AG09309 (cell line): Measurements from ENCODE around the gene COMMD6.
A peak's percentile ranks its signal among the peaks of the same experiment; 100 is the strongest.
"Not testable (repeated sequence)": the region's sequence is repeated elsewhere in the genome, so short reads cannot be mapped to it uniquely, and the experiment has no call there.

Experiments used
- DNase-seq: peaks from one replicate; pipeline ENCODE4 v3.0.0-alpha.2; 2010; ENCODE audit warnings: low read depth
- H3K4me3 ChIP-seq: 2 replicates; pipeline ENCODE4 v1.5.1; 2011; ENCODE audit warnings: mild to moderate bottlenecking, low read depth, low read length, moderate library complexity; ENCODE audit not compliant: control insufficient read depth
- TF ChIP-seq, protein P1 (sequence below): IDR thresholded peaks from 2 replicates; pipeline ENCODE4 v1.5.1; 2011; ENCODE audit warnings: mild to moderate bottlenecking, low read depth, low read length, inconsistent platforms; ENCODE audit not compliant: insufficient read depth, control insufficient read depth; ENCODE audit errors: missing control alignments

COMMD6 gene

DNA sequence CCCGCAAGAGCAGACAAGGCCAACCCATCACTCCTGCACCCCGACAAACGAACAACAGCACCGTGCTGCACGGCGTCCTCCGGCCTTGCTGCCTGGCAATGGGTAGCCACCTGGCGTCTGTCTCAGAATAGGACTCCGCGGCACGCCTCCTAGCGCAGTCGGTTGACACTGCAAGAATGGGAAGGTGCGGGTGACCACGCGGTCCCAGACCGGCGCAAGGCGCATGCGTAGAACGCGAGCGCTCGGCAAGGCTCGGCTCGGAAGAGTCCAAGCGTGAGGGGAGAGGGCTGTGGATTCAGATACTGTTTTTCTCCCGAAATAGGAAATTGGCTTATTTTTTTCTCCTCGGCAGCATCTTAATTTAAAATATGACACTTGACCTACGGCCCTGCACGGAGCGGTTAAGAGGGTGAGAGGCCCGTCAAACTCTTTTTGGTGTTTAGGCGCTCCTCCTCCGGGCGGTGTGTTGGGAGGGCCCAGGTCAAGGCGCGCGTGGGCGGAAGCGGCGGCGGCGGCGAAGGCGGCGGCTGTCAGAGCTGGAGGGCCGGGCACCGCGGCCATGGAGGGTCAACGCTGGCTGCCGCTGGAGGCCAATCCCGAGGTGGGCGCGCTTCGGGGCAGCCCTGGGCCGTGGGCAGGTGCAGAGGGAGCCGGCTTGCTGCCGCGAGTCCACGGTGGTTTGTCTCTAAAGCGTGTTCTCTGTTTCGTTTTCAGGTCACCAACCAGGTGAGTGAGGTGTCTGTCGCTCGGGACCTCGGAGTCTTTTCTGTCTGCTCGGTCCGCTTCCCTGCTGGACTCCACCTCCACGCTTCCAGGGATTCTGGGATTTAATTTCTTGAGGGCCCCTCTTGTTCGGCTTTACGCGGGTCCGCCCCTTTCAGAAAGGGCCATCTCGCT is 11.9 kb upstream of the COMMD6 start, which contains the start of gene UCHL3:
TSS of gene UCHL3 (plus strand) at position 530 of the 897 bp plus-strand sequence. CDS start at position 560, 30 bp downstream.
- H3K4me3 ChIP-seq, result peak within 1 kb of the TSS; percentile 67
- TF ChIP-seq, protein P1, sequence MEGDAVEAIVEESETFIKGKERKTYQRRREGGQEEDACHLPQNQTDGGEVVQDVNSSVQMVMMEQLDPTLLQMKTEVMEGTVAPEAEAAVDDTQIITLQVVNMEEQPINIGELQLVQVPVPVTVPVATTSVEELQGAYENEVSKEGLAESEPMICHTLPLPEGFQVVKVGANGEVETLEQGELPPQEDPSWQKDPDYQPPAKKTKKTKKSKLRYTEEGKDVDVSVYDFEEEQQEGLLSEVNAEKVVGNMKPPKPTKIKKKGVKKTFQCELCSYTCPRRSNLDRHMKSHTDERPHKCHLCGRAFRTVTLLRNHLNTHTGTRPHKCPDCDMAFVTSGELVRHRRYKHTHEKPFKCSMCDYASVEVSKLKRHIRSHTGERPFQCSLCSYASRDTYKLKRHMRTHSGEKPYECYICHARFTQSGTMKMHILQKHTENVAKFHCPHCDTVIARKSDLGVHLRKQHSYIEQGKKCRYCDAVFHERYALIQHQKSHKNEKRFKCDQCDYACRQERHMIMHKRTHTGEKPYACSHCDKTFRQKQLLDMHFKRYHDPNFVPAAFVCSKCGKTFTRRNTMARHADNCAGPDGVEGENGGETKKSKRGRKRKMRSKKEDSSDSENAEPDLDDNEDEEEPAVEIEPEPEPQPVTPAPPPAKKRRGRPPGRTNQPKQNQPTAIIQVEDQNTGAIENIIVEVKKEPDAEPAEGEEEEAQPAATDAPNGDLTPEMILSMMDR, result peak; percentile 93
- peak; percentile 73 for DNase-seq

DNA sequence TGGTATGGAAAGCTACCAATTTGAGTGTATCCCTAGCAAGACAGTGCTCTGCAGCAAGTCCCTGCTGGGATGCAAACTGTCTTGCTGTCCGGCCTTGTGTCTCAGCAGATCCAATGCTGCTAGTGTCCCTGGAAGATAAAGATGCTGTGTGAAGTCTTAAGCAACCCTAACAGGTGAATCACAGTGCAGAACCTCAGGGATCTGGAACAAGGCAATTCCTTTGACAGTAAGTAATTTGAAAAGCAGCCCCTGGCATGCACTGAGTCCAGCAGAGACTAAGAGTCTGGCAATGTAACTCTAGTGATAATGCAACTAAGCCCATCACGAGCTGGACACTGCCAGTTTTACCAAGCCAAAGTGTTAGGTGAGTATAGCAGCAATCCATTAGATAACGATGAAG is 10.3 kb upstream of the COMMD6 start:
- TF ChIP-seq, protein P1, result no peak
- H3K4me3 ChIP-seq, result no peak overlapping the region
- no peak for DNase-seq

DNA sequence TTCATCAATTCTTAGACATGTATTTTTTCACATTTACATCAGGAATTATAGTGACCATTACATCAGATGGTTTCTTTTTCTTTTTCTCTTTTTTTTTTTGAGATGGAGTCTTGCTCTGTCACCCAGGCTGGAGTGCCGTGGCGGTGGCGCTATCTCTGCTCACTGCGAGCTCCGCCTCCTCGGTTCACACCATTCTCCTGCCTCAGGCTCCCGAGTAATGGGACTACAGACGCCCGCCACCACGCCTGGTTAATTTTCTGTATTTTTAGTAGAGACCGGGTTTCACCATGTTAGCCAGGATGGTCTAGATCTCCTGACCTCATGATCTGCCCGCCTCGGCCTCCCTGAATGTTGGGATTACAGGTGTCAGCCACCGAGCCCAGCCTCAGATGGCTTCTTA is 7.7 kb upstream of the COMMD6 start:
- H3K4me3 ChIP-seq, DNase-seq: not testable (repeated sequence)

DNA sequence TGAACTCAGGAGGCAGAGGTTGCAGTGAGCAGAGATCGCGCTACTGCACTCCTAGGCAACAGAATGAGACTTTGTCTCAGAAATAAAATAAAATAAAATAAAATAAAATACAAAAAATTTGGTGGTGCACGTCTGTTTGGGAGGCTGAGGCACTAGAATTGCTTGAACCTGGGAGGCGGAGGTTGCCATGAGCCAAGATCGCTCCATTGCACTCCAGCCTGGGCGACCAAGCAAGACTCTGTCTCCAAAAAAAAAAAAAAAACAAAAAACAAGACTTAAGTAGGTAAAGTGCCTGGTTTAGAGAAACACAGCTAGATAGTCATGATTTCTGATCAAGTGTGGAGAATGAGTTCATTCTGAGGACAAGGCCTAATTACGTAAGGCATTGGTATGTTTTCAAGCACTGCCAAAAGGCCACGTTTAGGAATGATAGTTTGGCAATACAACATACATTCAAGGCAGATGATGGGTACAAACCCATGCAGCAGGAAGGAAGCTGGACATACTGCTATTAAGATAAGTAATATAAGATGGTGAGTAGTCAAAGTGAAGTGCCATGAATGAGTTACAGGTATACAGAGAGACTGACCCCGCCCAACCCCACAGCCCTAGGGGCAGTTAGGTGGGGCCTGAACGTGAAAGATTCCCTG is 7.2 kb upstream of the COMMD6 start:
- DNase-seq, result peak; percentile 75
- TF ChIP-seq, protein P1, result no peak
- no peak overlapping the region for H3K4me3 ChIP-seq

DNA sequence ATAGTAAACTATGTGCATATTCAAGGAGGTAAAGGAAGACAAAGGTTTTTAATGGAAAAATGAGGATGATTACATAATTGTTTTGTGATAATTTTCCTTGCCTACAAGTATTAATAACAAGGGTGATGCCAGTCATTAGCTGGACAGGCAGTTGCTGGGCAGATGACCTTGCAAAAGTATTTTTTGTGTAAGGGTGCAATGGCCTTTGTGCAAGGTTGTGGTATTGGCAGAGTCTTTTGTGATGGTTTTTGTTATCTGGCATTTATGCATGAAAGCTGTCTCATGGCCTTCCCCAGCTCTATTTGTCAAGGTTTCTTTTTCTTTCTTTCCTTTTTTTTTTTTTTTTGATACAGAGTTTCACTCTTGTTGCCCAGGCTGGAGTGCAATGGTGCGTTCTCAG is 4.3 kb upstream of the COMMD6 start:
- no peak overlapping the region for H3K4me3 ChIP-seq
- no peak for DNase-seq
- TF ChIP-seq, protein P1, result no peak

DNA sequence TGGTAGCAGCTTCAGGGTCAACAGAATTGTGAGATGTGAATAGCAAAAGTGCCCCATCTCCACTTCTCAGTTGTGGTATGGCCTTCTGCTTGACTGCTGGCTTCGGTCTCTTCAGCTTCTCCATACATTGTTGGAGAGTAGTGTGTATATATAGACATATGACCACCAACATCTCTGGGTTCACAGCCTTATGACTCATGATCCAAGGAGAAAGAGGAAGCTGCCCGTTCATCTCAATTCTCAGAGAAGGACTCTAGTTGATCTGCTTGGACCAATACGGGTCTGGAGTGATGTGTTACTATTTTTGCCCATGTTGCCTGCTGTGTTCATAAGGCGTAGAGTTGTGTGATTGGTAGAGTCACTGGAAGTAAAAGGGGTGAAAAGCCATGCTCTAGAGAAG is 3.6 kb upstream of the COMMD6 start:
- DNase-seq, result no peak
- TF ChIP-seq, protein P1, result no peak
- no peak overlapping the region for H3K4me3 ChIP-seq

DNA sequence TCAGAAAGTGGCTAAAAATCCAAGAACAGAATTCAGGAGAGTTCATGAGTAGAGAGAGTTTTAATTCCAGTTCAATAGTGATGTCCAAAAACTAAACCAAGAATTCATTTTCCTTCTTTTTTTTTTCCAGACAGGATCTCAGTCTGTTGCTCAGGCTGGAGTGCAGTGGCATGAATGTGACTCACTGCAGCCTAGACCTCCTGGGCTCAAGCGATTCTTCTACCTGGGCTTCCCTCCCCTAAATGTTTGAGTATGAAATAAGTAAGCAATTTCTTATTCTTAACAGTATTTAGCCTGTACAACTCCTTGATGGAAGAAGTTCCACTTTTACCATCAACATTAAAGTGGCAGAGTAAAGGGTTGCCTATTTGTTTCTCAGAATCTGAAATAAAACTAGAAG is 3.8 kb downstream of the COMMD6 start:
- TF ChIP-seq, protein P1, result no peak
- no peak for DNase-seq
- no peak overlapping the region for H3K4me3 ChIP-seq
